ENCODE results near the gene CDKN2C.
"Not testable (repeated sequence)": the region's sequence is repeated elsewhere in the genome, so short reads cannot be mapped to it uniquely, and the experiment has no call there.

The CDKN2C gene

DNA sequence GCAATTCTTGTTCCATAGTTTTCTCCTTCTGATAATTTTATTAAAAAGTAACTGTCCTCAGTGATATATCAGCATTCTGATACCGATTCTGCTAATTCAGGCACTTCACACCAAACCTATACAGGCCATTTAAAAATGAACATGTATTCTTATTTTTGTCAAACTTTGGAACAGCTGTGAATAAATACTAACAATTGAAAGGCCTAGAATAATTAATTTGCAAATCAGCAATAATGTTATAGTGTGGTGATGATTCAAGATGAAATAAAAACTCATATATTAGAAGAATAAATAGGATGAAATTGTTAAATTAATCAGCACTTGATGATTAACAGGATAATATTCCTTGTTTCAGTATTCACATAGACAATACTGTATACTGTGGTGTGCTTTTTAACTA lies 9.9 kb downstream of the CDKN2C start:
- DNase-seq (ENCODE audit: low read depth in 2 of 2), result no peak

GRCh38 chr1:50980505-50980904 lies 10.5 kb downstream of the CDKN2C start:
- DNase-seq (ENCODE audit: low read depth in 2 of 2), result no peak

DNA sequence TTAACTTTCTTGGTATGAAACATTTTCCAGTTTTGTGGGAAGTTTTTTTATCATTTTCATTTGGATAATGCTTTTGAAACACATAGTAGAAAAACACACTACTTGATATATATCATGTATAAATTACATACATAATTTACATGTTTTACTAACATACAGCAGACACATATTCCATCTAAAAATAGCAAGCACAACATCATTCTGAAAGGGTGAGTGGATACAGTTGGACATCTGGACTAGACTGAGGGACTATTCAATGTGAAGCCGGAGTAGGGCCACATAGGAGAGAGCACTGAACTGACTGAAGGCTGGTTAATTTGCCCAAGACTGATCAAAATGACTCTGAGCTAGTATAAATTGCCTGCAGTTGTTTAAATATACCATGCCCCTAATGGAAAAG lies 11.7 kb downstream of the CDKN2C start:
- DNase-seq (ENCODE audit: low read depth in 2 of 2), result no peak

DNA sequence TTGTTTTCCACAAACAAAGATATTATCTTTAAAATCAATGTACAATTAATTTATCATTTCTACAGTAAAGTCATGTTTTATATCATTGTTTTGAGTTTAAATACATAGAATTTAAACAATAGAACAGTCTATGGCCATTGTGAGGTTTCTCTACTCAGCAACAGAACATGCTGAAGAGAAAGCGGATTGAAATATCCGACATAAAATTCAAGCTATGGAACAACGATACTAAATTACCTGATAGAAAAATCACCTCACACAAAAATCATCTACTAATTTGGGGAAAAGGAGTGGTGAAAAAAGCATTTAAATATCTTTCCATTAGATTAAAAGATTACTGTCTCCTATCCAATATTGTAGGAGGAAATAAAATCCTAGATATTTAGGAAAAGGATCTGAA lies 12.6 kb downstream of the CDKN2C start:
- DNase-seq (ENCODE audit: low read depth in 2 of 2), result no peak

GRCh38 chr1:50983219-50983802 lies 13.3 kb downstream of the CDKN2C start:
- DNase-seq (ENCODE audit: low read depth in 2 of 2), result no peak

GRCh38 chr1:50985094-50985493 lies 15.0 kb downstream of the CDKN2C start:
- DNase-seq (ENCODE audit: low read depth in 2 of 2), result no peak

GRCh38 chr1:50986653-50987052 lies 16.6 kb downstream of the CDKN2C start:
- no peak for DNase-seq (ENCODE audit: low read depth in 2 of 2)

GRCh38 chr1:50989694-50990093 lies 19.6 kb downstream of the CDKN2C start:
- no peak for DNase-seq (ENCODE audit: low read depth in 2 of 2)

- no peak for DNase-seq (ENCODE audit: low read depth in 2 of 2)
Measured at GRCh38 chr1:50992532-50993318, 22.7 kb downstream of the CDKN2C start.

- no peak for DNase-seq (ENCODE audit: low read depth in 2 of 2)
Measured at GRCh38 chr1:50993645-50994044, 23.6 kb downstream of the CDKN2C start.

GRCh38 chr1:50994997-50995396 lies 25.0 kb downstream of the CDKN2C start:
- no peak for DNase-seq (ENCODE audit: low read depth in 2 of 2)

DNA sequence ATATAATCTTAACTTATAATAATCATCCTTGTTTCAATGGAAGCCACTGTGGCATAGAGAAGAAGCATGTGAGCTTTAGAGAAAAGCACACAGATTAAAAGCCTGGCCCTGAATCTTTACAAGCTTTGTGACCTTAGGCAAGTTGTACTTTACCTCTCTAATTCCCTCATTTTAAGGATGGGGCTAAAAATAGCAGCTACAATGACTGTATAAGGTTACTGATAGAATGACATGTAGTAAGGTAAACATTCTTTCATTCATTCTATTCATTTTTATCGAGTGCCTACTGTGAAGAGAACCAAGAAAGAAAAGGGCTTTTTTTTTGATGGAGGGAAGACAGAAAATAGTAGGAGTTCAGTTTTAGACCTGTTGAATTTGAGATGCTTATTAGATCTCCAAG lies 25.6 kb downstream of the CDKN2C start:
- DNase-seq (ENCODE audit: low read depth in 2 of 2), result no peak

GRCh38 chr1:50996083-50996482 lies 26.0 kb downstream of the CDKN2C start:
- DNase-seq (ENCODE audit: low read depth in 2 of 2), result no peak

DNA sequence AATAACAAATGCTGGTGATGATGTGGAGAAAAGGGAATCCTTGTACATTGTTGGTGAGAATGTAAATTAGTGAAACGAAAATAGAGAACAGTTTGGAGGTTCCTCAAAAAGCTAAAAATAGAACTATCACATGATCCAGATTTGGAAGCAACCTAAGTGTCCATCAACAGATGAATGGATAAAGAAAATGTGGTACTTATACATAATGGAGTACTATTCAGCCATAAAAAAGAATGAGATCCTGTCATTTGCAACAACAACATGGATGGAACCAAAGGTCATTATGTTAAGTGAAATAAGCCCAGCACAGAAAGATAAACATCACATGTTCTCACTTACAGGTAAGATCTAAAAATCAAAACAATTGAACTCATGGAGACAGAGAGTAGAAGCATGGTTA lies 29.3 kb downstream of the CDKN2C start:
- not testable (repeated sequence) for DNase-seq (ENCODE audit: low read depth in 2 of 2)

GRCh38 chr1:51000160-51000559 lies 30.1 kb downstream of the CDKN2C start:
- DNase-seq (ENCODE audit: low read depth in 2 of 2), result no peak

DNA sequence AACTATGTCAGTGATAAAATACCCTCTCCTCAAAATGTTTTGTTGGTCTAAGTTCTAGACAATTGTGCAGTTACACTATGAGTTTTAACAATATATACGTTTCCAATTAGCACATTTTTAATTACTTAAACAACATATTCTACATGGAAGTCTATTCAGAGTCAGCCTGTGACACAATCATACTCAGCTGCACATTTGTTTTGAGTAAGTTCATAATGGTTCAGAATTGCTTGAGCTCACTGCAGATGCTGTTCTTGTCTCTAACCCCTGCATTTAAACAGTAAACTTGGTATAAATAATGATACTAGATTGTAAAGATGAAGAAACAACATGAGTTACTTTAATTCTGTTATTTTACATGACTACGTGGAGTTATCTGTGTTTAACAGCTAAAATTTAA lies 30.6 kb downstream of the CDKN2C start:
- no peak for DNase-seq (ENCODE audit: low read depth in 2 of 2)

DNA sequence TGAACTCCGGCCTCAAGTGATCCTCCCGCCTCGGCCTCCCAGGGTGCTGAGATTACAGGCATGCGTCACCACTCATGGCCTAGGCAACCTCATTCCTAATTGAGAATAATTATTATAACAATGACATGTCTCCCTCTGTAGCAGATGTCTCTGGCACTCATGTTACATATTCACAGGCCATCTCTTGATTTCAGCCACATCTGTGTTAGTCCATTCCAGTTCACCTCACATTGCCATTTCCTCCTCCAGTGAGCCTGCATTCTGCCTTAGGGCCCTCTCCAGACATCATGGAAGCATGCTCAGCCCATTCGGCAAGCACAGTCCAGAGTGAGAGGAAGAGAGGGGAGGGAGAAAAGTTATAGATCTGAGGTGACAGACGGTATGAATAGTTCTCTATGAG lies 32.5 kb downstream of the CDKN2C start:
- no peak for DNase-seq (ENCODE audit: low read depth in 2 of 2)

- DNase-seq (ENCODE audit: low read depth in 2 of 2), result not testable (repeated sequence)
Measured at GRCh38 chr1:51005549-51005948, 35.5 kb downstream of the CDKN2C start.

DNA sequence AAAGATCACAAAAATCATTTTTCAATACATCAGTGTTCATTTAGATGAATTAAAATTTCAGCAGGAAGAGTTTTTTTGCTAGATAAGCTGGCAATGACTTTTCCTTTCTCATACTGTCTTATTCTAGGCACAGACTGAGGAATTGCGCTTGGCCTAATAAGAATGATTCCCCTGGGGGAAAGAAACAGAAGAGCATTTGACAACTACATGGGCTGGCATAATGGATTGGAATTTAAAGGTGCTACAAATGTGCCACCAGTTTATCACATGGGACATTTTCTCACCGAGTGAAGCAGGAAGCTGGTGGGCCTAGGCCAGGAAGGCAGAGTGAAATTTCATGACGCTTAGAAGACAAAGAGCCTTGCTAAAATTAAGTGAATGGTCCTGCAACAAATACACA lies 39.3 kb downstream of the CDKN2C start:
- no peak for DNase-seq (ENCODE audit: low read depth in 2 of 2)

- DNase-seq (ENCODE audit: low read depth in 2 of 2), result no peak
Measured at GRCh38 chr1:51014878-51015277, 44.8 kb downstream of the CDKN2C start.

DNA sequence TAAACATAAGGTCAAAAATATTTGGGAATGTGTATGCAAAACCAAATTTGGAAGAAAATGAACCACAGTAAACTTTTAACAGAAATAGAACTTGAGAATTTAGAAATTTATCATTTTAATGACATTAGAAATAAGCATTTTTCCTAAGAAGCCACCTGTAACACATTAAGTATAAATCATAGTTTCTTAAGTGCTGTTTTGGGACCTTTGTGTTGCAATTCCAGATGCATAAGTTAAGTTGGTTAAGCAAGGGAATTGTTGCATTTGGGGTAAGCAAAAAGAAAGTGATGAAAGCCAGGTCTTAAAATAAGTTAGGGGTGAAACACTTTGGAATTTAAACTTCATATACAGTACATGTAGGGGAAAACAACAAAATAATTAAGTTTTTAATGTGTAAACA lies 49.8 kb downstream of the CDKN2C start:
- DNase-seq (ENCODE audit: low read depth in 2 of 2), result no peak

Measured in stimulated activated CD8-positive, alpha-beta memory T cell treated with anti-CD3 and anti-CD28 coated beads, Interleukin-7, amount 100 ng/mL, for 1 hour (primary cell).